K562 (cell line): Measurements from ENCODE around the gene MTOR. TPM values are rescaled to one million over a fixed set of nuclear protein-coding genes. Genes with fewer than 3 reads are reported as not detected.
A peak's percentile ranks its signal among the peaks of the same experiment; 100 is the strongest.

ENCODE experiments used
- ATAC-seq: fragments of 200-7000 bp; cut with Tn5 transposase; 3 replicates; pipeline ENCODE4 v1.9.1; 2020; ENCODE audit warnings: moderate library complexity
- BruUV-seq: library from RNA; stranded (reverse); fragments of 400-500 nt; replicated peaks from 2 replicates; lab custom pipeline; 2021; lab: Mats Ljungman, UMichigan
- CTCF ChIA-PET: fragments of 300-600 bp; formaldehyde crosslinking; extraction: SDS; loops from one replicate; lab custom pipeline; 2021; ENCODE audit warnings: low intra/inter-chr PET ratio; lab: Yijun Ruan, JAX
- POLR2A ChIA-PET: fragments of 300-600, 350-650 bp; sonication (Branson Sonifier 250); formaldehyde crosslinking; extraction: SDS; loops from one replicate; lab custom pipeline; 2021; ENCODE audit warnings: antibody characterized with exemption, inconsistent platforms; lab: Yijun Ruan, JAX
- DNase-seq, 4 experiments: peaks; one replicate each; pipeline versions ENCODE4 v3.0.0 to v3.0.0-alpha.2; 2011 to 2018; ENCODE audit warnings: low spot score in 3 of 4, mixed read lengths in 3 of 4; ENCODE audit errors: extremely low read depth in 1 of 4
- FAIRE-seq: peaks from 2 replicates; lab custom pipeline; 2011; peaks lifted over from hg19 to GRCh38; lab: Jason Lieb, UNC
- H2AFZ ChIP-seq: 2 replicates; pipeline ENCODE4 v1.6.0; 2011; ENCODE audit warnings: low read depth, low read length, control low read depth, inconsistent platforms
- H3K27ac ChIP-seq: fragments of 200-600 bp; 3 replicates; pipeline ENCODE4 v1.8.0; 2011; ENCODE audit warnings: low read depth, mild to moderate bottlenecking, control low read depth, inconsistent platforms, low read length, moderate library complexity, mixed read lengths; ENCODE audit errors: extremely low read depth
- H3K27me3 ChIP-seq, 2 experiments: fragments of 300-600 bp in 1 of 2; 2 replicates in 1 of 2; 3 replicates in 1 of 2; pipeline versions ENCODE4 v1.6.0 to v1.8.0; 2011; ENCODE audit warnings: inconsistent platforms in 2 of 2, low read length in 2 of 2, mild to moderate bottlenecking in 1 of 2, mixed read lengths in 1 of 2, moderate library complexity in 1 of 2; ENCODE audit not compliant: control insufficient read depth in 2 of 2, insufficient read depth in 2 of 2
- H3K36me3 ChIP-seq: fragments of 300-600 bp; 3 replicates; pipeline ENCODE4 v1.8.0; 2011; ENCODE audit warnings: mild to moderate bottlenecking, low read length, inconsistent platforms; ENCODE audit not compliant: control insufficient read depth, insufficient read depth
- H3K4me1 ChIP-seq, 2 experiments: fragments of 200-600 bp in 1 of 2; replicated peaks in 1 of 2; 2 replicates in 1 of 2; 3 replicates in 1 of 2; pipeline versions ENCODE4 v1.5.1 to v1.8.0; 2011; ENCODE audit warnings: inconsistent platforms in 2 of 2, low read length in 2 of 2, mild to moderate bottlenecking in 1 of 2, mixed read lengths in 1 of 2, moderate library complexity in 1 of 2; ENCODE audit not compliant: control insufficient read depth in 2 of 2, insufficient read depth in 2 of 2
- H3K4me2 ChIP-seq: 2 replicates; pipeline ENCODE4 v1.6.1; 2011; ENCODE audit warnings: low read length, control low read depth, inconsistent platforms, mixed read lengths; ENCODE audit not compliant: insufficient read depth
- H3K4me3 ChIP-seq: fragments of 200-600 bp; sonication (generic), shearing (Covaris generic); 2 replicates; pipeline ENCODE4 v1.5.1; 2016; ENCODE audit warnings: control low read depth, inconsistent platforms
- H3K79me2 ChIP-seq: fragments of 200-600 bp; 3 replicates; pipeline ENCODE4 v1.8.0; 2011; ENCODE audit warnings: low read length, inconsistent platforms; ENCODE audit not compliant: control insufficient read depth, insufficient read depth
- H3K9ac ChIP-seq, 2 experiments: 2 replicates each; pipeline versions ENCODE4 v1.6.0 to v1.6.1; 2011; ENCODE audit warnings: low read depth in 2 of 2, low read length in 2 of 2, control low read depth in 1 of 2, inconsistent platforms in 1 of 2, mild to moderate bottlenecking in 1 of 2, mixed read lengths in 1 of 2; ENCODE audit not compliant: insufficient read depth in 1 of 2
- H3K9me1 ChIP-seq: one replicate; pipeline ENCODE4 v1.6.0; 2011; ENCODE audit warnings: inconsistent platforms, mild to moderate bottlenecking, low read length, moderate library complexity; ENCODE audit not compliant: control insufficient read depth, insufficient read depth
- H3K9me3 ChIP-seq: replicated peaks from 2 replicates; pipeline ENCODE4 v1.5.1; 2011; ENCODE audit warnings: low read depth, low read length, inconsistent platforms; ENCODE audit not compliant: control insufficient read depth, insufficient read depth
- H4K20me1 ChIP-seq: replicated peaks from 2 replicates; pipeline ENCODE4 v1.6.1; 2011; ENCODE audit warnings: low read length, inconsistent platforms, mixed read lengths; ENCODE audit not compliant: control insufficient read depth, insufficient read depth
- ATF6 ChIP-seq: sonication (generic); formaldehyde crosslinking; IDR thresholded peaks from 2 replicates; pipeline ENCODE4 v1.4.0; 2020; ENCODE audit warnings: mild to moderate bottlenecking, missing genetic modification reagents
- CBFB ChIP-seq: sonication (generic); formaldehyde crosslinking; IDR thresholded peaks from 2 replicates; pipeline ENCODE4 v1.4.0; 2020; ENCODE audit warnings: mild to moderate bottlenecking, missing genetic modification reagents
- CHCHD3 ChIP-seq: fragments of 250-450 bp; sonication (Bioruptor Pico); IDR thresholded peaks from 2 replicates; pipeline ENCODE4 v2.1.2; 2022; ENCODE audit warnings: mild to moderate bottlenecking
- CREB3 ChIP-seq: fragments of 450-650 bp; conservative IDR thresholded peaks from 2 replicates; pipeline ENCODE4 v1.6.1; 2016; ENCODE audit warnings: missing genetic modification characterization, low read depth, mild to moderate bottlenecking, missing compliant biosample characterization, moderate library complexity
- GATAD2B ChIP-seq: fragments of 450-650 bp; IDR thresholded peaks from 2 replicates; pipeline ENCODE4 v1.6.1; 2017; ENCODE audit warnings: mild to moderate bottlenecking, borderline replicate concordance
- MCM5 ChIP-seq: fragments of 450-650 bp; IDR thresholded peaks from 2 replicates; pipeline ENCODE4 v1.6.1; 2016; ENCODE audit warnings: low read depth
- NR3C1 ChIP-seq: sonication (generic); formaldehyde crosslinking; IDR thresholded peaks from 2 replicates; pipeline ENCODE4 v1.8.1; 2022; ENCODE audit warnings: missing genetic modification reagents
- ZC3H11A ChIP-seq: IDR thresholded peaks from 2 replicates; pipeline ENCODE4 v1.6.1; 2012; ENCODE audit warnings: low read depth, low read length, improper control_type of control experiment
- ZNF174 ChIP-seq: fragments of 250-450 bp; sonication (Bioruptor Pico); IDR thresholded peaks from 2 replicates; pipeline ENCODE4 v1.4.0; 2020; ENCODE audit warnings: mild to moderate bottlenecking
- ZNF589 ChIP-seq: fragments of 200-800 bp; sonication (Bioruptor generic); IDR thresholded peaks from 2 replicates; pipeline ENCODE4 v1.6.1; 2016; ENCODE audit warnings: low read depth, missing genetic modification characterization, missing compliant biosample characterization
- ZNF780A ChIP-seq: fragments of 250-450 bp; sonication (Bioruptor Pico); IDR thresholded peaks from 2 replicates; pipeline ENCODE4 v1.5.0; 2021; ENCODE audit warnings: mild to moderate bottlenecking
- WGBS: fragments of 100-300 bp; shearing (Covaris generic); methylation state at CpG from one replicate; pipeline ENCODE4 v1.1.6; 2016; ENCODE audit warnings: low coverage, mixed read lengths; ENCODE audit not compliant: insufficient coverage; ENCODE audit errors: missing lambda C conversion rate; 5-methylcytosine and 5-hydroxymethylcytosine counted together
- in situ Hi-C: fragments of 300-500 bp; cut with MboI; formaldehyde crosslinking; loops from 4 replicates; pipeline ENCODE4 v1.15.0; 2018; ENCODE audit warnings: inconsistent platforms, mixed read lengths
- intact Hi-C: fragments of 100-400 bp; cut with micrococcal nuclease; formaldehyde crosslinking; loops from 2 replicates; pipeline ENCODE4 v1.14.2; 2022
- polyA plus RNA-seq, 8 experiments: library from polyadenylated mRNA; depleted of rRNA in 4 of 8; stranded (reverse) in 5 of 8; unstranded in 3 of 8; fragments of >200 nt; fragmentation: Nextera tagmentation in 2 of 8; fragmentation: Illumina TruSeq in 1 of 8; extraction: Ambion mirVana in 2 of 8; extraction: Trizol in 1 of 8; gene quantifications; 2 replicates each; pipeline versions ENCODE4 v1.2.1 to v1.2.3, GENCODE V29; 2011 to 2014; ENCODE audit warnings: inconsistent platforms in 1 of 8, missing spikeins in 1 of 8
- total RNA-seq, 7 experiments: library from RNA; depleted of rRNA in 6 of 7; stranded (reverse); fragments of >200 nt in 6 of 7; fragmentation: Illumina TruSeq in 2 of 7; extraction: Trizol in 2 of 7; gene quantifications; 2 replicates each; pipeline versions ENCODE4 v1.2.1 to v1.2.3, GENCODE V29; 2011 to 2021; ENCODE audit warnings: low replicate concordance in 1 of 7

The MTOR gene
- total and polyA plus RNA-seq, 9 of the 15 experiments (the other 6 are each of a cell fraction or from before 2014, with no cell fraction given), result 11.4 to 71.4 (median 52.2) TPM

- FAIRE-seq (no peak), DNase-seq (no peak), ATAC-seq (no peak)
- intact Hi-C loops, result no loop called here
- in situ Hi-C loops, result no loop called here
- Histone ChIP-seq H3K27ac (no peak overlapping the region), H3K9ac (no peak overlapping the region), H3K9me3 (no peaks in the 10 kb centered on the region), H3K36me3 (peaks cover 59% of the 10 kb centered on the region), H3K4me3 (no peak overlapping the region), H3K27me3 (no peaks in the 10 kb centered on the region), H3K9me1 (peaks cover 3% of the 10 kb centered on the region), H4K20me1 (no peaks in the 10 kb centered on the region)
- POLR2A ChIA-PET, result interaction anchor here (0.6 to 2.0 kb wide), 2 partner anchors 12 to 277 kb away, joined by 3 to 7 read pairs; no protein-coding TSS in a partner anchor
- 79% methylated on average over 3 of the region's 3 CpGs for WGBS
- TF ChIP-seq ATF6 (0 out of 2 replicates have a peak, but pooled peaks have one; percentile 23), ZNF589 (no peak)
- TF ChIP-seq, all 486 proteins: peak for 1
- Histone ChIP-seq H3K4me2 (no peak overlapping the region), H3K4me1 (no peaks in the 10 kb centered on the region), H2AFZ (no peak overlapping the region), H3K79me2 (no peaks in the 10 kb centered on the region)
- CTCF ChIA-PET, result no interaction called here
- no TSS peak for BruUV-seq
Observed at GRCh38 chr1:11158720-11159321, 103.5 kb downstream of the MTOR start.

- Histone ChIP-seq H3K27me3 (no peaks in the 10 kb centered on the region), H3K4me3 (no peak overlapping the region), H3K27ac (no peak overlapping the region), H2AFZ (no peak overlapping the region), H3K79me2 (no peaks in the 10 kb centered on the region), H3K9me3 (no peaks in the 10 kb centered on the region), H3K4me1 (no peaks in the 10 kb centered on the region), H3K9ac (no peak overlapping the region), H4K20me1 (no peaks in the 10 kb centered on the region), H3K4me2 (no peak overlapping the region), H3K36me3 (peaks cover 63% of the 10 kb centered on the region), H3K9me1 (peaks cover 3% of the 10 kb centered on the region)
- POLR2A ChIA-PET, result interaction anchor here (0.6 to 2.0 kb wide), 2 partner anchors 11 to 40 kb away, joined by 3 to 7 read pairs; no protein-coding TSS in a partner anchor
- intact Hi-C loops (no loop called here), in situ Hi-C loops (no loop called here)
- CTCF ChIA-PET, result no interaction called here
- no peak for FAIRE-seq
- no peak for DNase-seq
- BruUV-seq, result no TSS peak
- ATAC-seq, result no peak
- 98% methylated on average over 3 of the region's 3 CpGs for WGBS
- TF ChIP-seq ZNF780A (CRISPR knock-in tag) (no peak), CHCHD3 (CRISPR knock-in tag) (no peak), NR3C1 (CRISPR knock-in tag) (no peak), CBFB (no peak), ZNF174 (CRISPR knock-in tag) (no peak), ZC3H11A (no peak), CREB3 (tag) (no peak), GATAD2B (no peak), MCM5 (no peak)
Observed at GRCh38 chr1:11158291-11158690, 104.1 kb downstream of the MTOR start.
